Stimulated activated effector memory CD8-positive, alpha-beta T cell treated with anti-CD3 and anti-CD28 coated beads, Interleukin-12 subunit alpha, Interleukin-12 subunit beta, amount 100 ng/mL, for 72 hours (primary cell): Measurements from ENCODE around the gene ZWILCH.
"Not testable (repeated sequence)": the region's sequence is repeated elsewhere in the genome, so short reads cannot be mapped to it uniquely, and the experiment has no call there.

Source experiments
- ATAC-seq: fragments of 150-1000 bp; cut with Tn5 transposase; 2 replicates; pipeline ENCODE4 v1.10.0; 2021
- DNase-seq, 2 donors: peaks; one replicate each; pipeline ENCODE4 v3.0.0; 2021 to 2022; ENCODE audit warnings: low spot score in 2 of 2
- H3K27ac Mint-ChIP-seq: one replicate; pipeline ENCODE4 v1.8.0; 2022; ENCODE audit warnings: mild to moderate bottlenecking, mixed read lengths
- H3K36me3 Mint-ChIP-seq: one replicate; pipeline ENCODE4 v1.8.0; 2022; ENCODE audit warnings: mild to moderate bottlenecking, mixed read lengths
- H3K4me1 Mint-ChIP-seq: one replicate; pipeline ENCODE4 v1.8.0; 2022; ENCODE audit warnings: mixed read lengths
- H3K4me3 Mint-ChIP-seq: one replicate; pipeline ENCODE4 v1.8.0; 2022; ENCODE audit warnings: mild to moderate bottlenecking, mixed read lengths
- H3K9me3 Mint-ChIP-seq: one replicate; pipeline ENCODE4 v1.8.0; 2022; ENCODE audit warnings: mixed read lengths

ZWILCH gene

GRCh38 chr15:66504563-66505429 is at the start of gene ZWILCH, which contains the start of gene RPL4:
Gene ZWILCH (plus strand): TSS chr15:66505326. CDS start chr15:66505339, 13 bp downstream.
Gene RPL4 (minus strand): TSS chr15:66504855. CDS start chr15:66504790, 65 bp downstream.
- peaks cover 69% of the 10 kb centered on the region for H3K36me3 Mint-ChIP-seq
- H3K4me1 Mint-ChIP-seq = peaks cover 44% of the 10 kb centered on the region
- H3K4me3 Mint-ChIP-seq = peak within 1 kb of the TSS; percentile 83
- peak within 1 kb of the TSS; percentile 98 for H3K27ac Mint-ChIP-seq
- ATAC-seq (peak; percentile 91), DNase-seq (peak; percentile 57 to 91)
- no peaks in the 10 kb centered on the region for H3K9me3 Mint-ChIP-seq

- H3K4me1 Mint-ChIP-seq = peaks cover 24% of the 10 kb centered on the region
- ATAC-seq (peak; percentile 94), DNase-seq (peak in 1 of 2 donors; percentile 54)
Observed at GRCh38 chr15:66456211-66456610, 48.9 kb upstream of the ZWILCH start.

GRCh38 chr15:66459818-66460615 is 45.1 kb upstream of the ZWILCH start:
- H3K36me3 Mint-ChIP-seq = peaks cover 84% of the 10 kb centered on the region
- ATAC-seq = no peak
- H3K27ac Mint-ChIP-seq = peak overlapping the region; percentile 4
- no peak for DNase-seq
- H3K4me1 Mint-ChIP-seq = peaks cover 24% of the 10 kb centered on the region
- no peaks in the 10 kb centered on the region for H3K9me3 Mint-ChIP-seq
- H3K4me3 Mint-ChIP-seq = no peak overlapping the region

More at GRCh38 chr15:66456211-66456610, 48.9 kb upstream of the ZWILCH start:
- Mint-ChIP-seq H3K4me3 (no peak overlapping the region), H3K36me3 (peaks cover 88% of the 10 kb centered on the region), H3K9me3 (no peaks in the 10 kb centered on the region), H3K27ac (peak overlapping the region; percentile 71)

GRCh38 chr15:66461294-66461693 is 43.8 kb upstream of the ZWILCH start:
- H3K36me3 Mint-ChIP-seq = peaks cover 86% of the 10 kb centered on the region
- H3K9me3 Mint-ChIP-seq, ATAC-seq, H3K4me3 Mint-ChIP-seq, H3K27ac Mint-ChIP-seq, DNase-seq: not testable (repeated sequence)
- peaks cover 18% of the 10 kb centered on the region for H3K4me1 Mint-ChIP-seq

- ATAC-seq (no peak), DNase-seq (no peak)
- no peak overlapping the region for H3K4me3 Mint-ChIP-seq
- H3K4me1 Mint-ChIP-seq = peaks cover 13% of the 10 kb centered on the region
- H3K27ac Mint-ChIP-seq = no peak overlapping the region
- peaks cover 86% of the 10 kb centered on the region for H3K36me3 Mint-ChIP-seq
- no peaks in the 10 kb centered on the region for H3K9me3 Mint-ChIP-seq
Observed at GRCh38 chr15:66461917-66462316, 43.2 kb upstream of the ZWILCH start.

GRCh38 chr15:66462627-66463026 is 42.5 kb upstream of the ZWILCH start:
- no peaks in the 10 kb centered on the region for H3K9me3 Mint-ChIP-seq
- H3K27ac Mint-ChIP-seq = peak overlapping the region; percentile 48
- ATAC-seq = no peak
- H3K4me1 Mint-ChIP-seq = peaks cover 13% of the 10 kb centered on the region
- no peak overlapping the region for H3K4me3 Mint-ChIP-seq
- DNase-seq = no peak
- peaks cover 84% of the 10 kb centered on the region for H3K36me3 Mint-ChIP-seq

GRCh38 chr15:66465294-66465693 is 39.8 kb upstream of the ZWILCH start:
- not testable (repeated sequence) for ATAC-seq, H3K4me3 Mint-ChIP-seq, H3K27ac Mint-ChIP-seq, H3K9me3 Mint-ChIP-seq, DNase-seq, H3K4me1 Mint-ChIP-seq
- peaks cover 84% of the 10 kb centered on the region for H3K36me3 Mint-ChIP-seq

- not testable (repeated sequence) for H3K27ac Mint-ChIP-seq, ATAC-seq
- H3K36me3 Mint-ChIP-seq = peaks cover 87% of the 10 kb centered on the region
Observed at GRCh38 chr15:66467162-66468040, 37.7 kb upstream of the ZWILCH start.

GRCh38 chr15:66470825-66471224 is 34.3 kb upstream of the ZWILCH start:
- H3K4me3 Mint-ChIP-seq, DNase-seq, H3K9me3 Mint-ChIP-seq, H3K27ac Mint-ChIP-seq, ATAC-seq: not testable (repeated sequence)
- Mint-ChIP-seq H3K4me1 (peaks cover 44% of the 10 kb centered on the region), H3K36me3 (peaks cover 91% of the 10 kb centered on the region)

More at GRCh38 chr15:66467162-66468040, 37.7 kb upstream of the ZWILCH start:
- not testable (repeated sequence) for H3K4me3 Mint-ChIP-seq, H3K9me3 Mint-ChIP-seq, DNase-seq
- H3K4me1 Mint-ChIP-seq = peaks cover 19% of the 10 kb centered on the region

GRCh38 chr15:66472176-66472999 is 32.7 kb upstream of the ZWILCH start:
- Mint-ChIP-seq H3K4me3 (no peak overlapping the region), H3K9me3 (no peaks in the 10 kb centered on the region), H3K4me1 (peaks cover 60% of the 10 kb centered on the region), H3K27ac (peak overlapping the region; percentile 69), H3K36me3 (peaks cover 89% of the 10 kb centered on the region)
- DNase-seq (peak in 1 of 2 donors; percentile 58), ATAC-seq (peak; percentile 77)

GRCh38 chr15:66474135-66474534 is 31.0 kb upstream of the ZWILCH start:
- Mint-ChIP-seq H3K27ac (peak overlapping the region; percentile 84), H3K36me3 (peaks cover 82% of the 10 kb centered on the region), H3K4me1 (peaks cover 62% of the 10 kb centered on the region), H3K4me3 (no peak overlapping the region), H3K9me3 (no peaks in the 10 kb centered on the region)
- no peak for DNase-seq
- ATAC-seq = no peak

GRCh38 chr15:66474963-66475362 is 30.2 kb upstream of the ZWILCH start:
- Mint-ChIP-seq H3K4me3 (no peak overlapping the region), H3K36me3 (peaks cover 82% of the 10 kb centered on the region), H3K4me1 (peaks cover 69% of the 10 kb centered on the region), H3K27ac (peak overlapping the region; percentile 81), H3K9me3 (no peaks in the 10 kb centered on the region)
- ATAC-seq (no peak), DNase-seq (no peak)

- Mint-ChIP-seq H3K9me3 (no peaks in the 10 kb centered on the region), H3K4me3 (no peak overlapping the region), H3K4me1 (peaks cover 55% of the 10 kb centered on the region), H3K27ac (peak overlapping the region; percentile 81), H3K36me3 (peaks cover 81% of the 10 kb centered on the region)
- DNase-seq = no peak
- peak; percentile 42 for ATAC-seq
Observed at GRCh38 chr15:66476535-66476934, 28.6 kb upstream of the ZWILCH start.

- peak overlapping the region; percentile 81 for H3K27ac Mint-ChIP-seq
- peaks cover 57% of the 10 kb centered on the region for H3K4me1 Mint-ChIP-seq
- H3K9me3 Mint-ChIP-seq = no peaks in the 10 kb centered on the region
Observed at GRCh38 chr15:66477011-66477410, 28.1 kb upstream of the ZWILCH start.

More at GRCh38 chr15:66477011-66477410, 28.1 kb upstream of the ZWILCH start:
- ATAC-seq = no peak
- Mint-ChIP-seq H3K36me3 (peaks cover 81% of the 10 kb centered on the region), H3K4me3 (no peak overlapping the region)
- no peak for DNase-seq
